GM23248 (cell line): ENCODE data around the gene SUN1.

Experiments used
- EZH2 ChIP-seq: fragments of 200-600 bp; sonication (generic); IDR thresholded peaks from 2 replicates; pipeline ENCODE4 v1.6.1; 2018; ENCODE audit warnings: antibody characterized with exemption, mild to moderate bottlenecking; ENCODE audit not compliant: insufficient read depth, poor library complexity, severe bottlenecking
- EZH2phosphoT487 ChIP-seq: fragments of 200-600 bp; sonication (generic); IDR thresholded peaks from 2 replicates; pipeline ENCODE4 v1.6.1; 2018; ENCODE audit warnings: antibody characterized with exemption, moderate library complexity, mild to moderate bottlenecking, low read depth; ENCODE audit not compliant: insufficient read depth

DNA sequence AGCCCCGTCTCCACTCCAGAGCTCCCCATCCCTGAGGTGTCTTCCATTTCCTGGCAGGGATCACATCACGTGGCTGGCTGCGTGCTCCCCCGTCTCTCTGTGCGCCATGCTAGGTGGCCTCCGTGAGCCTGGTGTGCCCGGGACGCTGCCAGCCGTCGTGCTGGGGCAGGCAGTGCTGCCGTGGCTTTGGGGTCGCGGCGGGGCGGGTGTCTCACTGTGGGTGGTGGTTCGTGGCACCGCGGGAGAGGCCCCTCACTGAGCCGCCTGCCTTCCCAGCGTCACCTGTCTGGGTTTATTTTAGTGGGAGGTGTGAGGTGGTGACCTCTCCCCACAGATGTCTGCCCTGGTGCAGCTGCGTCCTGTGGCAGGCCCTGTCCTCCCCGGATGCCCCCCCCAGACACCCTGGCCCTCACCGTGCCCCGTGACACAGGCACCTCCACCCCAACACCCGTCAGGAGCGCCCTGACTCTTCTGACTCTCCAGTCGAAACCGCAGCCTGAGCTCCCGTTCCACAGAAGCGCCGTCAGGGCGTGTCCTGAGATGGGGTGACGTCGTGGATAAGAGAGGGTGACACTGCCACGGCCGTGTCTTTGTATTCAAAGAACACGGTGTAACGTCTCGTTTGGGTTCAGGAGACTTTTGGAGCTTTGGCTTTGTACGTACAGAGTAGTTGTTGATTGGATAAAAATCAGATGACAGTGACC is 62.0 kb downstream of the SUN1 start:
- TF ChIP-seq EZH2phosphoT487 (no peak), EZH2 (no peak)
